NCI-H345 (cell line): ENCODE measurements around the gene NPIPA8.
"Not testable (repeated sequence)": the region's sequence is repeated elsewhere in the genome, so short reads cannot be mapped to it uniquely, and the experiment has no call there.

ENCODE experiments used
- DNase-seq: peaks from one replicate; lab custom pipeline; 2025; lab: John Stamatoyannopoulos, UW

Gene NPIPA8

GRCh38 chr16:18276756-18277155 is 59.8 kb downstream of the NPIPA8 start:
- DNase-seq: not testable (repeated sequence)

GRCh38 chr16:18270171-18270570 is 66.4 kb downstream of the NPIPA8 start:
- not testable (repeated sequence) for DNase-seq
